SU-DHL-6 (cell line): ENCODE data around the gene KCNE4.

Experiments
- H2AFZ ChIP-seq: fragments of 200-600 bp; sonication (generic); 2 replicates; pipeline ENCODE4 v1.6.1; 2014; ENCODE audit warnings: low read depth, mild to moderate bottlenecking, moderate library complexity, mixed read lengths, antibody characterized with exemption, low read length; ENCODE audit not compliant: severe bottlenecking
- H3F3A ChIP-seq: fragments of 200-600 bp; shearing (Covaris generic); 2 replicates; pipeline ENCODE4 v1.6.0; 2016; ENCODE audit warnings: antibody characterized with exemption, mild to moderate bottlenecking; ENCODE audit not compliant: insufficient read depth
- H3K27ac ChIP-seq: fragments of 200-600 bp; sonication (generic); 2 replicates; pipeline ENCODE4 v1.5.1; 2016; ENCODE audit warnings: low read depth, mild to moderate bottlenecking, low read length, moderate library complexity, mixed read lengths
- H3K27me3 ChIP-seq: fragments of 200-600 bp; sonication (generic), shearing (Covaris generic); 2 replicates; pipeline ENCODE4 v1.6.0; 2014; ENCODE audit warnings: mild to moderate bottlenecking, low read length
- H3K36me3 ChIP-seq: fragments of 200-600 bp; sonication (generic); 2 replicates; pipeline ENCODE4 v1.6.1; 2014; ENCODE audit warnings: mild to moderate bottlenecking, low read length, mixed read lengths
- H3K4me2 ChIP-seq: fragments of 300-600, 200-600 bp; shearing (Covaris generic), sonication (generic); 2 replicates; pipeline ENCODE4 v1.6.0; 2014; ENCODE audit warnings: low read length, low read depth, mild to moderate bottlenecking; ENCODE audit not compliant: poor library complexity, severe bottlenecking
- H3K4me3 ChIP-seq: fragments of 200-600 bp; sonication (generic); 2 replicates; pipeline ENCODE4 v1.5.1; 2014; ENCODE audit warnings: antibody characterized with exemption, low read length, mild to moderate bottlenecking, mixed read lengths; ENCODE audit not compliant: insufficient read depth, poor library complexity, severe bottlenecking
- H3K79me2 ChIP-seq: fragments of 200-600 bp; sonication (generic); 2 replicates; pipeline ENCODE4 v1.6.1; 2014; ENCODE audit warnings: mild to moderate bottlenecking, low read length, moderate library complexity; ENCODE audit not compliant: insufficient read depth
- H3K9ac ChIP-seq: fragments of 200-600 bp; sonication (generic); 2 replicates; pipeline ENCODE4 v1.7.0; 2014; ENCODE audit warnings: mild to moderate bottlenecking, low read length
- H3K9me2 ChIP-seq: fragments of 200-600 bp; sonication (generic); replicated peaks from 2 replicates; pipeline ENCODE4 v1.6.1; 2014; ENCODE audit warnings: low read length; ENCODE audit not compliant: insufficient read depth
- H3K9me3 ChIP-seq: fragments of 200-600 bp; sonication (generic); 2 replicates; pipeline ENCODE4 v1.6.1; 2014; ENCODE audit warnings: low read length, mixed read lengths; ENCODE audit not compliant: insufficient read depth
- H4K20me1 ChIP-seq: fragments of 200-600 bp; sonication (generic); 2 replicates; pipeline ENCODE4 v1.6.1; 2014; ENCODE audit warnings: low read depth, mild to moderate bottlenecking, antibody characterized with exemption, low read length, moderate library complexity, mixed read lengths
- CTCF ChIP-seq: fragments of 200-600 bp; sonication (generic); IDR thresholded peaks from one replicate; pipeline ENCODE4 v1.5.1; 2017; ENCODE audit warnings: antibody characterized with exemption, mild to moderate bottlenecking, low read length, moderate library complexity; ENCODE audit not compliant: insufficient read depth, poor library complexity, severe bottlenecking
- EZH2phosphoT487 ChIP-seq: fragments of 200-600 bp; sonication (generic), shearing (Covaris generic); conservative IDR thresholded peaks from 2 replicates; pipeline ENCODE4 v1.6.1; 2018; ENCODE audit warnings: mild to moderate bottlenecking, antibody characterized with exemption, low read length, moderate library complexity, mixed read lengths

The KCNE4 gene

DNA sequence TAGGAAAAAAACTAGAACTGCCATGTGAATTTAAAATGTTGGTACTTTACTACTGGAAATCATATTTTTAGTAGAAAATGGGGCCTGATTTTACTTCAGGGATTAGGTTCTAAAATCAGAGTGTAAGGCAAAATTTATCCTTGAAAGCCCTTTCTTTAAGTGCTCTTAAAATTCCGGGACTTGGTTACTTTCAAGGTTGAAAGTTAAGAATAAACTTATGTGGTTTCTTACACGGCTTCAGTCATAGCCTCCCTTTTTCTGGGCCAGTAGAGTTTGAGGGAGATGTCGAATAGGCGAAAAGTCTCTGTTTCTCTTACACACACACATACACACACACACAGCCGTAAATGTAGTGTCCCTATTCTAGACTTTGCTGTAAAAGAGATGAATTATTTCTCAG, 13.1 kb downstream of the KCNE4 start:
- Histone ChIP-seq H3K9me3 (no peaks in the 10 kb centered on the region), H3K36me3 (no peaks in the 10 kb centered on the region), H4K20me1 (no peaks in the 10 kb centered on the region), H3F3A (no peaks in the 10 kb centered on the region), H3K27ac (no peak overlapping the region), H3K9me2 (no peaks in the 10 kb centered on the region), H3K27me3 (0 out of 2 replicates have a peak, but pooled peaks cover 7% of the 10 kb centered on the region), H3K79me2 (no peaks in the 10 kb centered on the region), H3K9ac (no peak overlapping the region), H2AFZ (no peak overlapping the region), H3K4me3 (no peak overlapping the region), H3K4me2 (no peak overlapping the region)
- TF ChIP-seq EZH2phosphoT487 (no peak), CTCF (no peak)

- Histone ChIP-seq H3K9me3 (no peaks in the 10 kb centered on the region), H3K27ac (no peak overlapping the region), H3K27me3 (0 out of 2 replicates have a peak, but pooled peaks cover 7% of the 10 kb centered on the region), H3F3A (no peaks in the 10 kb centered on the region), H3K79me2 (no peaks in the 10 kb centered on the region), H4K20me1 (no peaks in the 10 kb centered on the region), H3K4me3 (no peak overlapping the region), H2AFZ (no peak overlapping the region), H3K9me2 (no peaks in the 10 kb centered on the region), H3K36me3 (no peaks in the 10 kb centered on the region), H3K9ac (no peak overlapping the region), H3K4me2 (no peak overlapping the region)
- TF ChIP-seq CTCF (no peak), EZH2phosphoT487 (no peak)
These were observed 14.7 kb downstream of the KCNE4 start for GRCh38 chr2:223066721-223067120.

- Histone ChIP-seq H4K20me1 (no peaks in the 10 kb centered on the region), H3K4me2 (no peak overlapping the region), H3K9me3 (no peaks in the 10 kb centered on the region), H3K36me3 (no peaks in the 10 kb centered on the region), H3K9ac (no peak overlapping the region), H3K4me3 (no peak overlapping the region), H3K27ac (no peak overlapping the region), H3F3A (no peaks in the 10 kb centered on the region), H3K79me2 (no peaks in the 10 kb centered on the region), H3K9me2 (no peaks in the 10 kb centered on the region), H2AFZ (no peak overlapping the region), H3K27me3 (0 out of 2 replicates have a peak, but pooled peaks cover 7% of the 10 kb centered on the region)
- TF ChIP-seq CTCF (no peak), EZH2phosphoT487 (no peak)
These were observed 16.1 kb downstream of the KCNE4 start for GRCh38 chr2:223068071-223068470.

DNA sequence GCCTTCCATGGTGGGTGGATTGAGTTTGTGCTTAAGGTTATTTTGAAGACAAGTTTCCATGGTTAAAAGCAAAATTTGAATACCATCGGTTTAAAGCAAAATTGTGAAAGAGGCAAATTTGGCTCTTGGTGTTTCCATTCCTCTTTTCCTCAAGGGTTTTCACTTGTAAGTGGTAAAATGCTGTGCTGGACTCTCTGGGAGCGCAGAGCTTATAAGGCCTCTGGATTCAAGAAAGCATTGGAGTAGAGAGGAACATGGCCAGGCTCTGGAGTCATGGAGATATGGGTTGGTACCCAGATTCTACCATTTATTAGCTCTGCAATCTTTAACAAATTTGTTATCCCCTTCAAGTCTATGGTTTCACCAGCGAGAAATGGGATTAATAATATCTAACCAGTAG, 17.5 kb downstream of the KCNE4 start:
- no peaks in the 10 kb centered on the region for H3K79me2 ChIP-seq
- H2AFZ ChIP-seq: no peak overlapping the region
- no peaks in the 10 kb centered on the region for H3K36me3 ChIP-seq
- TF ChIP-seq CTCF: no peak
- TF ChIP-seq EZH2phosphoT487: no peak
- no peaks in the 10 kb centered on the region for H3K9me3 ChIP-seq
- H3K9me2 ChIP-seq: no peaks in the 10 kb centered on the region
- H3F3A ChIP-seq: no peaks in the 10 kb centered on the region
- 0 out of 2 replicates have a peak, but pooled peaks cover 7% of the 10 kb centered on the region for H3K27me3 ChIP-seq
- no peak overlapping the region for H3K4me2 ChIP-seq
- H3K27ac ChIP-seq: no peak overlapping the region
- no peak overlapping the region for H3K4me3 ChIP-seq
- no peak overlapping the region for H3K9ac ChIP-seq
- no peaks in the 10 kb centered on the region for H4K20me1 ChIP-seq
